Pancreas (tissue), 10 donors: ENCODE measurements around the gene RRAGD. TPM values are rescaled to one million over a fixed set of nuclear protein-coding genes. Genes with fewer than 3 reads are reported as not detected.

Experiments used
- ATAC-seq, 4 donors: fragments of 200-7000 bp; cut with Tn5 transposase; one replicate each; pipeline versions ENCODE4 v1.8.0 to v1.9.1; 2020; ENCODE audit warnings: mild to moderate bottlenecking in 4 of 4, moderate library complexity in 4 of 4
- DNase-seq, 6 donors: peaks; one replicate each; pipeline ENCODE4 v3.0.0-alpha.2; 2020
- FAIRE-seq: peaks from 2 replicates; lab custom pipeline; 2012; peaks lifted over from hg19 to GRCh38; lab: Jason Lieb, UNC
- H3K27ac ChIP-seq, 4 donors: fragments of 200-600 bp; sonication (generic); 1 replicate in 3 of 4; 2 replicates in 1 of 4; pipeline versions ENCODE4 v1.5.0 to v1.8.0; 2020
- H3K27me3 ChIP-seq, 4 donors: fragments of 200-600 bp; one replicate each; pipeline ENCODE4 v1.8.0; 2021
- H3K36me3 ChIP-seq, 3 donors: fragments of 200-600 bp; sonication (generic) in 1 of 3; one replicate each; pipeline versions ENCODE4 v1.5.0 to v1.8.0; 2020 to 2021
- H3K4me1 ChIP-seq, 3 donors: fragments of 200-600 bp; one replicate each; pipeline ENCODE4 v1.8.0; 2021
- H3K4me3 ChIP-seq, 4 donors: fragments of 200-600 bp; sonication (generic) in 2 of 4; one replicate each; pipeline versions ENCODE4 v1.5.0 to v1.8.0; 2020 to 2021
- H3K9me3 ChIP-seq, 4 donors: fragments of 200-600 bp; one replicate each; pipeline ENCODE4 v1.8.0; 2021
- WGBS, 2 donors: extraction: QIAGEN DNeasy Blood & Tissue Kit; methylation state at CpG; one replicate each; pipeline ENCODE4 v1.1.7; 2013; 5-methylcytosine and 5-hydroxymethylcytosine counted together
- intact Hi-C, 3 donors: fragments of 100-400 bp; cut with DNase I; formaldehyde crosslinking; loops; one replicate each; pipeline versions ENCODE4 v1.11.1 to v1.14.2; 2022
- polyA plus RNA-seq, 2 donors: library from polyadenylated mRNA; stranded (reverse); fragments of 200-250 nt; gene quantifications; one replicate each; pipeline ENCODE4 v1.2.3, GENCODE V29; 2013
- total RNA-seq, 6 donors: library from RNA; stranded (reverse); fragmentation: NEBNext Ultra II Directional in 4 of 6; extraction: Animal tissue kit (Norgen Biotek cat#: 25700) in 4 of 6; gene quantifications; one replicate each; pipeline versions ENCODE4 v1.2.1 to v1.2.4, GENCODE V29; 2021 to 2023
- TF ChIP-seq, protein P1 (sequence below), 4 donors: fragments of 200-600 bp; sonication (generic) in 3 of 4; IDR thresholded peaks; one replicate each; pipeline versions ENCODE4 v1.5.0 to v1.8.0; 2021; ENCODE audit warnings: antibody characterized with exemption in 4 of 4
- donor health status: healthy with polysubstance abuse.
- donor health status: DM: no; HTN: no; CAD: no; lungs with moderate emphysema.
- donor health status: DM: no; HTN: no; CAD: no.
- donor health status: control.
- donor health status: control.
- donor health status: Bipolar disorder and iron deficiency.
- donor health status: DM: yes; HTN: yes; CAD: no.
- donor health status: DM: no; HTN: no; CAD: no.
- donor health status: DM: no; HTN: no; CAD: no.
- donor health status: DM: yes; HTN: yes; CAD: no.

RRAGD gene
- total and polyA plus RNA-seq, 8 donors: 2.8 to 15.4 (median 10.2) TPM

DNA sequence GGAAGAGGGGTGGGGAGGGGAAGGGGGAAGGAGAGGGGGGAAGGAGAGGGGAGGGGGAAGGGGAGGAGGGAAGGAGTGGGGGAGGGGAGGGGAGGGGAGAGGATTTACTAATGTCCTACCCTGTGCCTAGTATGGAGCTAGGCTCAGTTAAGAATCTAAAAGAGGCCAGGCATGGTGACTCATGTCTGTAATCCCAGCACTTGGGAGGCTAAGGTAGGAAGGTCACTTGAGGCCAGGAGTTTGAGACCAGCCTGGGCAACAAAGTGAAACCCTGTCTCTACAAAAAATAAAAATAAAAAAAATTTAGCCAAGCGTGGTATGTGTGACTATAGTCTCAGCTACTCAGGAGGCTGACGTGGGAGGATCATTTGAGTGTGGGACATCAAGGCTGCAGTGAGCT lies 72.5 kb downstream of the RRAGD start:
- WGBS, 2 donors: 95 to 98% methylated on average over 2 of the region's 2 CpGs
- H3K4me1 ChIP-seq: no peaks in the 10 kb centered on the region
- no peak overlapping the region for H3K4me3 ChIP-seq
- no peak overlapping the region for H3K27ac ChIP-seq
- no peaks in the 10 kb centered on the region for H3K9me3 ChIP-seq
- ATAC-seq (no peak), DNase-seq (no peak), FAIRE-seq (no peak)
- intact Hi-C loops: no loop called here
- no peaks in the 10 kb centered on the region for H3K27me3 ChIP-seq
- TF ChIP-seq, protein P1, sequence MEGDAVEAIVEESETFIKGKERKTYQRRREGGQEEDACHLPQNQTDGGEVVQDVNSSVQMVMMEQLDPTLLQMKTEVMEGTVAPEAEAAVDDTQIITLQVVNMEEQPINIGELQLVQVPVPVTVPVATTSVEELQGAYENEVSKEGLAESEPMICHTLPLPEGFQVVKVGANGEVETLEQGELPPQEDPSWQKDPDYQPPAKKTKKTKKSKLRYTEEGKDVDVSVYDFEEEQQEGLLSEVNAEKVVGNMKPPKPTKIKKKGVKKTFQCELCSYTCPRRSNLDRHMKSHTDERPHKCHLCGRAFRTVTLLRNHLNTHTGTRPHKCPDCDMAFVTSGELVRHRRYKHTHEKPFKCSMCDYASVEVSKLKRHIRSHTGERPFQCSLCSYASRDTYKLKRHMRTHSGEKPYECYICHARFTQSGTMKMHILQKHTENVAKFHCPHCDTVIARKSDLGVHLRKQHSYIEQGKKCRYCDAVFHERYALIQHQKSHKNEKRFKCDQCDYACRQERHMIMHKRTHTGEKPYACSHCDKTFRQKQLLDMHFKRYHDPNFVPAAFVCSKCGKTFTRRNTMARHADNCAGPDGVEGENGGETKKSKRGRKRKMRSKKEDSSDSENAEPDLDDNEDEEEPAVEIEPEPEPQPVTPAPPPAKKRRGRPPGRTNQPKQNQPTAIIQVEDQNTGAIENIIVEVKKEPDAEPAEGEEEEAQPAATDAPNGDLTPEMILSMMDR (IDR thresholded peaks at IDR 0.05): no peak
- peaks cover 0 to 32% (median 8%) of the 10 kb centered on the region in 3 donors for H3K36me3 ChIP-seq

DNA sequence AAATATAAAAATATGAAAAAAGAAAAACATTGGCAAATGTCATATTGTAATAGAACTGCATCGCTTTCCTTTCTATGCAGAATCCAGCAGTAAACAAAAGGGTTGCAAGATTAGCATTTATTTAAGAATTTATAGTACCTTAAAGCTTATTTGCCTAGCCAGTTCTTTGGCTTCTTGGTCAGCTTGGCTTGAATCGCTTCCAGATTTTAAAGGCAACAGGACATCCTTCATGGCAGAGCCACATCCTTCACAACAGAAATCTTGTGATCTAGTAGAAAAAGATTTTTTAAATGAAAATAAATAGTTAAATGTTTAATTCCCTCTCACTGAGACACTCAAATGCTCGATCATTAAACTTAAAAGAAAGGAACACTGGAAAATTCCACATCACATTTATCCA lies 76.9 kb downstream of the RRAGD start:
- FAIRE-seq (no peak), ATAC-seq (no peak), DNase-seq (no peak)
- no peak overlapping the region for H3K4me3 ChIP-seq
- no peak overlapping the region for H3K27ac ChIP-seq
- TF ChIP-seq, protein P1 (IDR thresholded peaks at IDR 0.05): no peak
- WGBS, 2 donors: 89 to 92% methylated on average over 3 of the region's 3 CpGs
- H3K27me3 ChIP-seq: no peaks in the 10 kb centered on the region
- no peaks in the 10 kb centered on the region for H3K4me1 ChIP-seq
- intact Hi-C loops: no loop called here
- peaks cover 0 to 28% (median 20%) of the 10 kb centered on the region in 3 donors for H3K36me3 ChIP-seq
- H3K9me3 ChIP-seq: no peaks in the 10 kb centered on the region

DNA sequence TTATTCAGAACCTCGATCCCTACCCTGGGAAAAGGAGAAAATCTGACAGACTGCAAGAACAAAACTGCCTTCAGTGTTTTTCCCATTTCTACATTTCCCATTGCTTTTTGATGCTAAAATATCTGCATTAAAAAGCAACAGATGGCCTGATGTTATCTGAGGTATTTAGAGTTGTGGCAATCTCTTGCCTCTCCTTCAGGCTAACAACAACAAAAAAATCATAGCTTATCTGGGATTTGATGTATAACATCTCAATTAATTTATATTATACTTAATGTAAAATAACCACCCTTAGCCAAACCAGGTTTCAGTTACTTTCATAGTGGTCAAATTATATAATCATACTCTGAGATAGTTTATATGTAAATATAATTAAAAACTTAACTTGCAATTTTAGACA lies 81.2 kb downstream of the RRAGD start:
- no peak overlapping the region for H3K27ac ChIP-seq
- FAIRE-seq (no peak), ATAC-seq (no peak), DNase-seq (no peak)
- no peaks in the 10 kb centered on the region for H3K4me1 ChIP-seq
- H3K27me3 ChIP-seq: no peaks in the 10 kb centered on the region
- TF ChIP-seq, protein P1 (IDR thresholded peaks at IDR 0.05): no peak
- WGBS, 2 donors: 94 to 97% methylated on average over 1 of the region's 1 CpG
- no peaks in the 10 kb centered on the region for H3K9me3 ChIP-seq
- H3K36me3 ChIP-seq: peaks cover 0 to 17% (median 12%) of the 10 kb centered on the region in 3 donors
- intact Hi-C loops: no loop called here
- no peak overlapping the region for H3K4me3 ChIP-seq

DNA sequence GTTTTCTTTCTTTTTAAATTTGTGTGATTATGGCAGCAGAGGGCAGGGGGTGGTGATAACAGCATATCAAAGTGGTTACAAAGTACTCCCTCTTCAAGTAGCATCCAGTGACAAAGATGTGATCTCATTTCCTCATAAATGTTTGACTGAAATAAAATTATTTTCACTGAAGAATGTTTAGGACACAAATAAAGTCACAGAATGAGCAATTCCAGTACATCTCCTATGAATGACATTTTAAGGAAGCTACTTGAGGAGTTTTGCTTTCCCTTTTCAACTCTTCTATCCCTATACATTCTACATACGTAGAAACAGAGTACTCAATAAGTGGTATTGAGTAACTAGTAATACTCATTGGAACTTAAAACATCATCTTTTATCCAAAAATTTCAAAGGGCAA lies 83.1 kb downstream of the RRAGD start:
- FAIRE-seq (no peak), ATAC-seq (no peak), DNase-seq (no peak)
- H3K9me3 ChIP-seq: no peaks in the 10 kb centered on the region
- TF ChIP-seq, protein P1 (IDR thresholded peaks at IDR 0.05): no peak
- peaks cover 0 to 12% (median 7%) of the 10 kb centered on the region in 3 donors for H3K36me3 ChIP-seq
- intact Hi-C loops: no loop called here
- no peaks in the 10 kb centered on the region for H3K27me3 ChIP-seq
- H3K4me3 ChIP-seq: no peak overlapping the region
- H3K4me1 ChIP-seq: no peaks in the 10 kb centered on the region
- no peak overlapping the region for H3K27ac ChIP-seq
- 94 to 95% methylated on average over 1 of the region's 1 CpG for WGBS, 2 donors

DNA sequence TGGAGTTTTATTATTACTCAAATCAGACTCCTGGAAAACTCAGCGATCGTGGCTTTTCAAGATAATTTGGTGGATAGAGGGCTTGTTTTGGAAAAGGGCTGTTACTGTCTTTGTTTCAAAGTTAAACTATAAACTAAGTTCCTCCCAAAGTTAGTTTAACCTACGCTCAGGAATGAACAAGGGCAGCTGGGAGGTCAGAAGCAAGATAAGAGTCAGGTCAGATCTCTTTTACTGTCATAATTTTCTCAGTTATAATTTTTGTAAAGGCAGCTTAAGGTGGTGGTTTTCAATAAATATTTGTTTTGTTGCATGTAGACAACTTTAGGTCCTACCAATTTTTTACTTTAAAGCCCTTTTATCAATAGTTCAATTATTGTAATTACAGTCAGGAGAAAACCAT lies 87.8 kb downstream of the RRAGD start:
- TF ChIP-seq, protein P1 (IDR thresholded peaks at IDR 0.05): no peak
- Histone ChIP-seq H3K4me3 (no peak overlapping the region), H3K27me3 (no peaks in the 10 kb centered on the region), H3K36me3 (no peaks in the 10 kb centered on the region), H3K9me3 (no peaks in the 10 kb centered on the region), H3K4me1 (no peaks in the 10 kb centered on the region), H3K27ac (no peak overlapping the region)
- no peak for ATAC-seq
- no peak for FAIRE-seq
- DNase-seq: no peak
- intact Hi-C loops: no loop called here
- 51 to 54% methylated on average over 3 of the region's 3 CpGs for WGBS, 2 donors
